RWPE1 (cell line): ENCODE results near the gene ISG20.

Source experiments
- CTCF ChIA-PET: fragments of 350-600 bp; sonication (Branson Sonifier 250); formaldehyde crosslinking; extraction: SDS; loops from one replicate; lab custom pipeline; 2021; lab: Yijun Ruan, JAX
- POLR2A ChIA-PET: fragments of 400-600 bp; formaldehyde crosslinking; extraction: SDS; loops from one replicate; lab custom pipeline; 2020; ENCODE audit warnings: antibody characterized with exemption; ENCODE audit not compliant: low non-redundant PET; lab: Yijun Ruan, JAX
- DNase-seq: peaks from one replicate; pipeline ENCODE4 v3.0.0; 2012; ENCODE audit warnings: low spot score
- H3K27ac ChIP-seq: fragments of 450-650 bp; 2 replicates; pipeline ENCODE4 v1.5.1; 2017
- TF ChIP-seq, protein P1 (sequence below): fragments of 450-650 bp; conservative IDR thresholded peaks from 2 replicates; pipeline ENCODE4 v1.5.1; 2017; ENCODE audit warnings: low read depth, mild to moderate bottlenecking

Gene ISG20

DNA sequence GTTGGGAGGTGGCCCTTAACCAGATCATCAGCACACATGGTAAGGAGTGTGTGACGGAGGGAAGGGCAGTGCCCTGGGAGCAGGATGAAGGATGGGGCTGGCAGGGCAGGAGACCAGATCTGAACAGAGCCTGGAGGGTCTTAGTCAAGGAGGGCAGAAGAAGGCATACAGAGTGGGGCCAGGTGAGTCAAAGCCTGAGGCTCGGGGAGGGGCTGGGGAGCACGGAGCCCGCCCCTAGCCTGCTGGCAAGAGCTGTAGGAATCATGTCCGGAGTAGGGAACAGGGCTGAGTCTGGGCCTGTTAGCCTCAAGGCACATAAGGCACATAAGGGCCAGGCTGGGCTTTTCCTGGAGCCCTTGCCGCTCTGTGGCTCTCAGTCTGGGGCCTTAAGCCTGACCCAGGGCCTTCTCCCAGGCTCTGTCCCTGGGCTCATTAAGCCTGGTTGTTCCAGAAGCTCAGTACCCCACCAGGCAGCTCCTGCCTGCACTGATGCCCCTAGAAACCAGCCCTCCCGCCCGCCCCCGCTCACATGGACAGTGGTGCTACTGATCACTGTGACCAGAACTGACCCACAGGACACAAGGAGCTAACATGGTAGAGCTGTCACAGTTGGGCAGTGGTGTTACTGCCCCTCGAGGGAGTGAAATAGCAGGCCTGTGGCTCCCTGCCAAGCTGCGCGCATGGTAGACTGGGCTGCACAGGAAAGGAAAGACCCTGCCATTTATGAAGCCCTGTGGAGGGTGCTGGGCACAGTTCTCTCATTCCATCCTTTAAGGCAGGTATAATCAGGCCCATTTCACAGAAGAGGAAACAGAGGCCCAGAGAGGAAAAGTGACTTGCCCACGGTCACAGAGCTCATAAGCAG, 14.6 kb downstream of the ISG20 start:
- ChIA-PET POLR2A (no interaction called here), CTCF (interaction anchor here (1.2 kb wide), 1 partner anchor 181 kb away, joined by 3 read pairs; no protein-coding TSS in a partner anchor)
- TF ChIP-seq, protein P1, sequence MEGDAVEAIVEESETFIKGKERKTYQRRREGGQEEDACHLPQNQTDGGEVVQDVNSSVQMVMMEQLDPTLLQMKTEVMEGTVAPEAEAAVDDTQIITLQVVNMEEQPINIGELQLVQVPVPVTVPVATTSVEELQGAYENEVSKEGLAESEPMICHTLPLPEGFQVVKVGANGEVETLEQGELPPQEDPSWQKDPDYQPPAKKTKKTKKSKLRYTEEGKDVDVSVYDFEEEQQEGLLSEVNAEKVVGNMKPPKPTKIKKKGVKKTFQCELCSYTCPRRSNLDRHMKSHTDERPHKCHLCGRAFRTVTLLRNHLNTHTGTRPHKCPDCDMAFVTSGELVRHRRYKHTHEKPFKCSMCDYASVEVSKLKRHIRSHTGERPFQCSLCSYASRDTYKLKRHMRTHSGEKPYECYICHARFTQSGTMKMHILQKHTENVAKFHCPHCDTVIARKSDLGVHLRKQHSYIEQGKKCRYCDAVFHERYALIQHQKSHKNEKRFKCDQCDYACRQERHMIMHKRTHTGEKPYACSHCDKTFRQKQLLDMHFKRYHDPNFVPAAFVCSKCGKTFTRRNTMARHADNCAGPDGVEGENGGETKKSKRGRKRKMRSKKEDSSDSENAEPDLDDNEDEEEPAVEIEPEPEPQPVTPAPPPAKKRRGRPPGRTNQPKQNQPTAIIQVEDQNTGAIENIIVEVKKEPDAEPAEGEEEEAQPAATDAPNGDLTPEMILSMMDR, result no peak
- peak overlapping the region; percentile 80 for H3K27ac ChIP-seq
- DNase-seq, result peak; percentile 51

GRCh38 chr15:88654430-88655102, 15.8 kb downstream of the ISG20 start:
- TF ChIP-seq, protein P1, result no peak
- POLR2A ChIA-PET, result no interaction called here
- CTCF ChIA-PET, result interaction anchor here (0.6 kb wide), 1 partner anchor 50 kb away, joined by 3 read pairs; no protein-coding TSS in a partner anchor
- H3K27ac ChIP-seq, result no peak overlapping the region
- DNase-seq, result no peak

DNA sequence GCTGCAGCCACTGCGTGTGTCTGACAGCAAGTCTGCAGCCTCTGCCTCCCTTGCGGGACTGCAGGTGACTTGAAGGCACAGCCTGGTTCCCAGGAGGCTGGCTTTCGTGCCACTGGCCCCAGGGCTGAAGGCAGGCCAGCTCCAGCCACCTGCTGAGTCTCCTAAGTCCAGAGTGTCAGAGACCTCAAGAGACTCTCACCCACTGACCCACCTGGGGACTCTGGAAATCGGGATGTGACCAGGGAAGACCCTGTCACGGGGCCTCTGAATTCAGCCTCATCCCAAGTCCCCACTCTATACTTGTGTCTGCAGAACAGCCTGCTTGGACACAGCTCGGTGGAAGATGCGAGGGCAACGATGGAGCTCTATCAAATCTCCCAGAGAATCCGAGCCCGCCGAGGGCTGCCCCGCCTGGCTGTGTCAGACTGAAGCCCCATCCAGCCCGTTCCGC, 16.3 kb downstream of the ISG20 start:
- H3K27ac ChIP-seq, result no peak overlapping the region
- no peak for DNase-seq
- POLR2A ChIA-PET, result no interaction called here
- TF ChIP-seq, protein P1, result no peak
- CTCF ChIA-PET, result interaction anchor here (0.6 kb wide), 1 partner anchor 227 kb away, joined by 3 read pairs; no protein-coding TSS in a partner anchor

GRCh38 chr15:88655800-88656488, 17.1 kb downstream of the ISG20 start:
- ChIA-PET POLR2A (no interaction called here), CTCF (interaction anchor here (0.6 to 2.5 kb wide), 6 partner anchors 42 to 348 kb away, joined by 3 to 15 read pairs (median 4); no protein-coding TSS in a partner anchor)
- H3K27ac ChIP-seq, result no peak overlapping the region
- TF ChIP-seq, protein P1, result no peak
- no peak for DNase-seq

GRCh38 chr15:88656760-88657221, 18.0 kb downstream of the ISG20 start:
- TF ChIP-seq, protein P1, result no peak
- H3K27ac ChIP-seq, result no peak overlapping the region
- ChIA-PET CTCF (interaction anchor here (0.6 to 2.5 kb wide), 13 partner anchors 27 to 255 kb away, joined by 3 to 17 read pairs (median 4); partner anchors contain the start of gene ACAN), POLR2A (no interaction called here)
- DNase-seq, result no peak
